Endothelial cell of umbilical vein (primary cell): ENCODE measurements around the gene EFNA5. TPM values are rescaled to one million over a fixed set of nuclear protein-coding genes. Genes with fewer than 3 reads are reported as not detected.

Source experiments
- BruUV-seq: library from RNA; stranded (reverse); fragments of 400-500 nt; replicated peaks from 2 replicates; lab custom pipeline; 2021; lab: Mats Ljungman, UMichigan
- CTCF ChIA-PET: fragments of 300-600, 350-600 bp; sonication (Branson Sonifier 250); formaldehyde crosslinking; loops from one replicate; lab custom pipeline; 2021; ENCODE audit warnings: antibody characterized with exemption, inconsistent platforms; lab: Charles Lee
- POLR2A ChIA-PET: fragments of 300-600, 350-600 bp; sonication (Branson Sonifier 250); formaldehyde crosslinking; loops from one replicate; lab custom pipeline; 2021; ENCODE audit warnings: antibody characterized with exemption, inconsistent platforms; lab: Charles Lee
- DNase-seq: peaks from one replicate; pipeline ENCODE4 v3.0.0-alpha.2; 2011; ENCODE audit warnings: low read depth, low spot score
- FAIRE-seq: peaks from 2 replicates; lab custom pipeline; 2011; peaks lifted over from hg19 to GRCh38; lab: Jason Lieb, UNC
- H2AFZ ChIP-seq: 2 replicates; pipeline ENCODE4 v1.6.0; 2012; ENCODE audit warnings: low read depth, low read length, control low read depth, inconsistent platforms
- H3K27ac ChIP-seq: 2 replicates; pipeline ENCODE4 v1.5.1; 2011; ENCODE audit warnings: low read depth, mild to moderate bottlenecking, control low read depth, low read length, moderate library complexity; ENCODE audit not compliant: insufficient read depth
- H3K27me3 ChIP-seq, 2 experiments: 2 replicates each; pipeline versions ENCODE4 v1.6.0 to v1.6.1; 2011; ENCODE audit warnings: low read length in 2 of 2, mixed read lengths in 1 of 2; ENCODE audit not compliant: control insufficient read depth in 2 of 2, insufficient read depth in 2 of 2
- H3K36me3 ChIP-seq, 2 experiments: 2 replicates in 1 of 2; 3 replicates in 1 of 2; pipeline ENCODE4 v1.5.1; 2011; ENCODE audit warnings: low read length in 2 of 2, mild to moderate bottlenecking in 1 of 2, moderate library complexity in 1 of 2; ENCODE audit not compliant: control insufficient read depth in 2 of 2, insufficient read depth in 2 of 2; ENCODE audit errors: extremely low read depth in 1 of 2
- H3K4me1 ChIP-seq: 3 replicates; pipeline ENCODE4 v1.5.1; 2011; ENCODE audit warnings: mild to moderate bottlenecking, low read length; ENCODE audit not compliant: control insufficient read depth, insufficient read depth; ENCODE audit errors: extremely low read depth
- H3K4me2 ChIP-seq: 2 replicates; pipeline ENCODE4 v1.6.1; 2011; ENCODE audit warnings: low read length, control low read depth, mixed read lengths; ENCODE audit not compliant: insufficient read depth
- H3K4me3 ChIP-seq, 3 experiments: fragments of 200-600 bp in 1 of 3; sonication (generic), shearing (Covaris generic) in 1 of 3; replicated peaks in 1 of 3; 2 replicates each; pipeline ENCODE4 v1.5.1; 2011 to 2016; ENCODE audit warnings: control low read depth in 3 of 3, low read length in 3 of 3, mild to moderate bottlenecking in 2 of 3, inconsistent platforms in 1 of 3, low read depth in 1 of 3, moderate library complexity in 1 of 3; ENCODE audit not compliant: insufficient read depth in 1 of 3
- H3K79me2 ChIP-seq: 2 replicates; pipeline ENCODE4 v1.6.0; 2012; ENCODE audit warnings: low read length, inconsistent platforms; ENCODE audit not compliant: control insufficient read depth, insufficient read depth
- H3K9ac ChIP-seq: replicated peaks from 2 replicates; pipeline ENCODE3; 2011; ENCODE audit warnings: low read length, control low read depth; ENCODE audit not compliant: insufficient read depth; ENCODE audit errors: extremely low read depth
- H3K9me1 ChIP-seq: replicated peaks from 3 replicates; pipeline ENCODE4 v1.6.0; 2011; ENCODE audit warnings: mild to moderate bottlenecking, low read length; ENCODE audit not compliant: control insufficient read depth, insufficient read depth; ENCODE audit errors: extremely low read depth
- H3K9me3 ChIP-seq: replicated peaks from 2 replicates; pipeline ENCODE4 v1.5.1; 2012; ENCODE audit warnings: low read length, inconsistent platforms; ENCODE audit not compliant: control insufficient read depth, insufficient read depth
- H4K20me1 ChIP-seq: replicated peaks from 2 replicates; pipeline ENCODE3; 2011; ENCODE audit warnings: mild to moderate bottlenecking, low read length; ENCODE audit not compliant: control insufficient read depth, insufficient read depth; ENCODE audit errors: extremely low read depth
- EZH2 ChIP-seq: IDR thresholded peaks from 2 replicates; pipeline ENCODE4 v1.6.1; 2012; ENCODE audit warnings: borderline replicate concordance, low read depth, mild to moderate bottlenecking, moderate library complexity, low read length, inconsistent platforms; ENCODE audit not compliant: severe bottlenecking
- GATA2 ChIP-seq: IDR thresholded peaks from 2 replicates; pipeline ENCODE4 v1.7.0; 2011; ENCODE audit warnings: low read depth, mild to moderate bottlenecking, moderate library complexity, mixed read lengths, low read length; ENCODE audit not compliant: insufficient read length, insufficient read depth
- JUN ChIP-seq: IDR thresholded peaks from 2 replicates; pipeline ENCODE4 v1.6.1; 2011; ENCODE audit warnings: borderline replicate concordance, low read depth; ENCODE audit not compliant: insufficient read length, insufficient read depth
- MYC ChIP-seq: IDR thresholded peaks from one replicate; pipeline ENCODE4 v1.6.1; 2011; ENCODE audit warnings: mild to moderate bottlenecking, low read depth, low read length
- POLR2AphosphoS5 ChIP-seq: IDR thresholded peaks from 2 replicates; pipeline ENCODE4 v1.6.1; 2012; ENCODE audit warnings: low read depth, mild to moderate bottlenecking, control low read depth, low read length, moderate library complexity; ENCODE audit not compliant: insufficient read depth
- dilution Hi-C: fragments of 300-500 bp; cut with MboI; formaldehyde crosslinking; loops from one replicate; pipeline ENCODE4 v1.15.0; 2019; ENCODE audit warnings: low sequenced_read_pairs; ENCODE audit not compliant: extremely low pct_ligation_motif_present
- intact Hi-C: fragments of 100-400 bp; cut with micrococcal nuclease; formaldehyde crosslinking; loops from one replicate; pipeline ENCODE4 v1.10.0; 2022
- polyA plus RNA-seq, 4 experiments: library from polyadenylated mRNA; depleted of rRNA in 3 of 4; stranded (reverse) in 3 of 4; unstranded in 1 of 4; fragments of >200 nt; gene quantifications; 2 replicates each; pipeline versions ENCODE4 v1.2.1 to v1.2.3, GENCODE V29; 2011 to 2012; ENCODE audit warnings: missing spikeins in 1 of 4
- total RNA-seq: library from RNA; stranded (reverse); gene quantifications from 2 replicates; pipeline ENCODE4 v1.2.3, GENCODE V29; 2021
- TF ChIP-seq, protein P1 (sequence below): IDR thresholded peaks from 2 replicates; pipeline ENCODE4 v1.6.1; 2011; ENCODE audit not compliant: insufficient read depth, insufficient read length
- TF ChIP-seq, protein P2 (sequence below), 2 donors: IDR thresholded peaks; 1 replicate in 1 of 2; 2 replicates in 1 of 2; pipeline ENCODE4 v1.5.1; 2011; ENCODE audit warnings: low read length in 2 of 2, mild to moderate bottlenecking in 2 of 2, moderate library complexity in 2 of 2, control low read depth in 1 of 2, inconsistent platforms in 1 of 2, low read depth in 1 of 2; ENCODE audit not compliant: insufficient read depth in 1 of 2; ENCODE audit errors: extremely low read depth in 1 of 2

Gene EFNA5
- total and polyA plus RNA-seq, 2 donors (not counting 3 experiments of a cell fraction or from before 2014, with no cell fraction given): 13.6 to 22.1 TPM

DNA sequence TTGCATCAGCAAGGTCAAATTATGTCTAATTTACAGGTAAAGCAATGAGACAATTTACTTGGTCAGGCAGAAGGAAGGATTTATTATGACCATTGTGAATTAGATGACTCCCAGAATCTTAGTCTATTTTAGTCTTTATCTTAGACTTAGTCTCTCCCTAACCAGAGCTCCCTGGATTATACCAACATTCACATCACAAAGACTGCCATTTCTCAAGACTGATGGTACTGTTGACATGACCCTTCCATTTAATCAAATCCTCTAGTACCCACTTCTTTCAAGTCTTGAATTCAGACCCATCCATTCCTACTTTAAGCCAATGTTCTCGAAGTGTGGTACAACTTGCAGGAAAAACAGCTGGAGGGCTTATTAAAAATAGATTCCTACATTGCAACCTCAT is 257.0 kb downstream of the EFNA5 start:
- Histone ChIP-seq H3K9me3 (no peaks in the 10 kb centered on the region), H2AFZ (no peak overlapping the region), H3K9ac (no peak overlapping the region), H3K27me3 (no peaks in the 10 kb centered on the region), H3K4me3 (no peak overlapping the region), H3K9me1 (no peaks in the 10 kb centered on the region), H3K27ac (no peak overlapping the region), H3K36me3 (no peaks in the 10 kb centered on the region), H3K79me2 (no peaks in the 10 kb centered on the region), H3K4me1 (peaks cover 6% of the 10 kb centered on the region), H3K4me2 (no peak overlapping the region), H4K20me1 (no peaks in the 10 kb centered on the region)
- dilution Hi-C loops: no loop called here
- no peak for FAIRE-seq
- intact Hi-C loops: no loop called here
- CTCF ChIA-PET: interaction anchor here (1.4 to 1.9 kb wide), 2 partner anchors 11 to 18 kb away, joined by 3 to 6 read pairs; no protein-coding TSS in a partner anchor
- no TSS peak for BruUV-seq
- TF ChIP-seq JUN: no peak
- TF ChIP-seq, protein P1, sequence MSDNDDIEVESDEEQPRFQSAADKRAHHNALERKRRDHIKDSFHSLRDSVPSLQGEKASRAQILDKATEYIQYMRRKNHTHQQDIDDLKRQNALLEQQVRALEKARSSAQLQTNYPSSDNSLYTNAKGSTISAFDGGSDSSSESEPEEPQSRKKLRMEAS: no peak
- TF ChIP-seq, protein P2, sequence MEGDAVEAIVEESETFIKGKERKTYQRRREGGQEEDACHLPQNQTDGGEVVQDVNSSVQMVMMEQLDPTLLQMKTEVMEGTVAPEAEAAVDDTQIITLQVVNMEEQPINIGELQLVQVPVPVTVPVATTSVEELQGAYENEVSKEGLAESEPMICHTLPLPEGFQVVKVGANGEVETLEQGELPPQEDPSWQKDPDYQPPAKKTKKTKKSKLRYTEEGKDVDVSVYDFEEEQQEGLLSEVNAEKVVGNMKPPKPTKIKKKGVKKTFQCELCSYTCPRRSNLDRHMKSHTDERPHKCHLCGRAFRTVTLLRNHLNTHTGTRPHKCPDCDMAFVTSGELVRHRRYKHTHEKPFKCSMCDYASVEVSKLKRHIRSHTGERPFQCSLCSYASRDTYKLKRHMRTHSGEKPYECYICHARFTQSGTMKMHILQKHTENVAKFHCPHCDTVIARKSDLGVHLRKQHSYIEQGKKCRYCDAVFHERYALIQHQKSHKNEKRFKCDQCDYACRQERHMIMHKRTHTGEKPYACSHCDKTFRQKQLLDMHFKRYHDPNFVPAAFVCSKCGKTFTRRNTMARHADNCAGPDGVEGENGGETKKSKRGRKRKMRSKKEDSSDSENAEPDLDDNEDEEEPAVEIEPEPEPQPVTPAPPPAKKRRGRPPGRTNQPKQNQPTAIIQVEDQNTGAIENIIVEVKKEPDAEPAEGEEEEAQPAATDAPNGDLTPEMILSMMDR (IDR thresholded peaks at IDR 0.05; ENCODE audit: extremely low read depth in 1 of 2, insufficient read depth in 1 of 2, low read depth in 1 of 2, low read length in 2 of 2): no peak
- TF ChIP-seq EZH2: no peak
- no peak for TF ChIP-seq GATA2
- no peak for TF ChIP-seq MYC
- TF ChIP-seq POLR2AphosphoS5: no peak
- DNase-seq: no peak
- POLR2A ChIA-PET: no interaction called here
